Measurements from ENCODE around the gene CLCNKA.

Gene CLCNKA

DNA sequence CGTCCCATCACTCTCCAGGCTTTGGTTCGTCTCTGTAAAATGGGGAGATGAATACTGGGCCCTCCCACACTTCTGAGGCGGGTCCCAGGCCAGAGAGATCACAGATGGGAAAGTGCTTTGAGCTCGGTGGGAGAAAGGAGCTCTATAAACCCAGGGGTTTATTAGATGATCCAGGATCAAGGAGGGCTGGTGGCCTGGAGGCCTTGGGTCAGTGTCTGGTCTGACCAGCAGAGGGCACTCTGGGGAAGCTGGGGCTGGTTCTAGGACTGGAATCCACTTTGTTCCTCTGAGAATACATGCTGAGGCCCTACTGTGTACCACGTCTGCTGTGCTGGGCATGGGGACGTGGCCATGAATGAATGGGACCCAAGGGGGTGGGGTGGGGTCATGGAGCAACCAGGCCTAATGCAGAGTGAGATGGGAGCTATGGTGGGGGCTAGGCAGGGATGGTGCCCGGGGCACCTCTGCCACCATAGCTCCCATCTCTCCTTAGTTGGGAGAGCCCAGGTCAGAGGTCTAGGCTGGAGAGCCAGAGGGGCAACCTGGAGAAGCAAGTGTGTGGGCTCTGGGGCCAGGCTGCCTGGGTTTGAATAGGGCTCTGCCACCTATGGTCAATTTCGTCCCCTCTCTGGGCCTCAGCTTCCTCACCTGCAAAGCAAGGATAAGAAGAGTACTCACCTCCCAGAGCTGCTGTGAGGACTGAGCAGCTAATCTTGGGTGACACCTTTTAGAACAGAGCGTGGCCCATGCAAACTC is 60.6 kb downstream of the CLCNKA start:
- DNase-seq, result peak; percentile 87

DNA sequence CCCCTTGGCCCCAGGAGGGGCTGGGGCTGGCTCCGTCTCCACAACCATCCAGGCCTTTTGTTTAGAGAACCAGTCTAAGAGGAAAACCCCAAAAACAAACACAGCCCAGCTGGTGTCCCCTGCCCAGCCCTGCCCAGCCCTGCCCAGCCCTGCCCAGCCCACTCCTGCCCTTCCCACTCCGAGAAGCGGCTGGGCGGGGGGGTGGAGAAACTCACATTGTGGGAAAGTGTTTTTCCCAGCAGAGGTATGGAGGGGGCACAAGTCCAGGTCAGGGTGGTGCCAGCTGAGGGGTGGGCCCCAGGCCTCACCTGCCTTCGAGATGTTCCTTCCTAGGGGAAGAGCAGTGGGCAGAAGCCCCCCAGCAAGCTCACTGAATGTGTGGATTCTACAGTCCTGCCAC is 61.6 kb downstream of the CLCNKA start:
- DNase-seq, result no peak

Measured in activated CD8-positive, alpha-beta memory T cell treated with anti-CD3 and anti-CD28 coated beads, Interleukin-2, amount 50 U/mL, for 48 hours (primary cell).